Kidney glomerular epithelial cell (primary cell): ENCODE data around the gene TMEM92.

ENCODE experiments used
- DNase-seq: peaks from one replicate; lab custom pipeline; 2025; lab: John Stamatoyannopoulos, UW

Gene TMEM92

GRCh38 chr17:50274142-50274896, at the start of gene TMEM92:
Gene TMEM92 (plus strand): TSS chr17:50274466. CDS start chr17:50274502, 36 bp downstream.
- no peak for DNase-seq

GRCh38 chr17:50225701-50226240, 48.5 kb upstream of the TMEM92 start:
- DNase-seq: no peak

- no peak for DNase-seq
Observed at GRCh38 chr17:50234581-50234980, 39.7 kb upstream of the TMEM92 start.

GRCh38 chr17:50237901-50238300, 36.4 kb upstream of the TMEM92 start:
- DNase-seq: no peak

GRCh38 chr17:50238601-50239280, 35.5 kb upstream of the TMEM92 start:
- no peak for DNase-seq

- no peak for DNase-seq
Observed at GRCh38 chr17:50239937-50240336, 34.3 kb upstream of the TMEM92 start.

GRCh38 chr17:50240851-50241250, 33.4 kb upstream of the TMEM92 start:
- no peak for DNase-seq

- no peak for DNase-seq
Observed at GRCh38 chr17:50241431-50241830, 32.8 kb upstream of the TMEM92 start.

- no peak for DNase-seq
Observed at GRCh38 chr17:50244771-50245170, 29.5 kb upstream of the TMEM92 start.

GRCh38 chr17:50248255-50248654, 26.0 kb upstream of the TMEM92 start:
- DNase-seq: no peak

- no peak for DNase-seq
Observed at GRCh38 chr17:50252781-50253180, 21.5 kb upstream of the TMEM92 start.

- DNase-seq: no peak
Observed at GRCh38 chr17:50255766-50256635, 18.3 kb upstream of the TMEM92 start.

- DNase-seq: no peak
Observed at GRCh38 chr17:50256826-50257618, 17.2 kb upstream of the TMEM92 start.

- DNase-seq: no peak
Observed at GRCh38 chr17:50257676-50258224, 16.5 kb upstream of the TMEM92 start.

GRCh38 chr17:50258647-50259476, 15.4 kb upstream of the TMEM92 start:
- DNase-seq: no peak

GRCh38 chr17:50259477-50260324, 14.6 kb upstream of the TMEM92 start:
- no peak for DNase-seq

GRCh38 chr17:50260501-50260911, 13.8 kb upstream of the TMEM92 start:
- DNase-seq: no peak

GRCh38 chr17:50261051-50261915, 13.0 kb upstream of the TMEM92 start:
- DNase-seq: no peak
